NCI-H2081 (cell line): Measurements from ENCODE around the gene GID8.
A peak's percentile ranks its signal among the peaks of the same experiment; 100 is the strongest.

Source experiments
- DNase-seq, 2 experiments: peaks; one replicate each; lab custom pipeline; 2025; lab: John Stamatoyannopoulos, UW

The GID8 gene

DNA sequence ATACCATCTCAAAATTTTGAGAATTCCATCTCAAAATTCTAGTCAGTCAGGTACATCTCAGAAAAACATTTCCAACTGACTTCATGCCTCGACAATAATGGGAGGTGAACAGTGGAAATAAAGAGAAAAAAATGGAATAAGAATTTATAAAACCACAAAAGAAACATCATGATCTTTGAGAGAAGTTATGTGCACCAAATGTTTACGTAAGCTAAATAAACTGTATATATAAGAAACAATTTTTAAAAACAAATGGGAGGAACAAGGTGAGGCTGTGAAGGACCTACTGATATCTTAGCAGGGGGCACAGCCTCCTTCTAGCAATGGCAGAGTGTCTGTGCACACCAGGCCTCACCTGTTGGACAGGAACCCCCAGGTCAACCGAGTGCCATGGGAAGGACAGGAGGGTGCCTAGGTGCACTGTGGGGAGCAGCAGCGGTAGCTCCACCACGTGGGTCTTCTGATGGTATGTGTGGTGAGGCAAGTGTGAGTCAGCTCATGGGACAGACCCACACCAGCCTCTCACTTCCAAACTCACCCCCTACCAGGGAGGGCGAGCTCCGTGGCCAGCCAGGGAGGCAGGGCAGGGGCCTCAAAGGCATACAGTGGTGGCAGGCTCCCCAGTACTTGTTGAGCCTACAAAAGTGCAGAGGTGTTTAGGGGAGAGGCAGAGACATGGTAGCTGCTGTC lies 34.9 kb upstream of the GID8 start:
- DNase-seq, result no peak

DNA sequence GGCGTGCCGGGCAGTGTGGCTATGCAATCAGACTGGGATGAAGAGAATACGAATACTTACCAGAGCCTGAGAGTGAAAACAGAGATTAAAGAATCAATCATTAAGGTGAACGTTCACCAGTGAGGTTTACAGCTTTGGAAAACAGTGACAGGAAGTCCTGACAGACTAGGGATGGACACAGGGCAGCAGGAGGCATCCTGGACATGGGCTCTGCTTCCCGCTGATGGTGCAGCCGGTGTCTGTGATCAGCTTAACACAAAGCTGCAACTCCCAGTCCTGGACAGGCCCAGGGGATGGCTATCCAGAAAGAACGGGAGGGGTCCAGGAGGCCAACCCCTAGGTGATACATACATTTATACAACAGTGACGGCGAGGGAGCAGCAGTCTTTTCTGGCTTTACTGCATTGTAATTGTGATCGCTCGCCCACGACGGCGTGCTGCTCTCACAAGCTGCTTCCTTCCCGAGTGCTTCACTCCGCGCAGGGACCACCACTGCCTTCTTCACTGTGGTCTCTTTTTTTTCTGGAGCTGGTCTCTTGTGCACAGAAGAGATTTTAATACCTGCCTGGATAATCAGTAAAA lies 32.3 kb upstream of the GID8 start:
- no peak for DNase-seq

DNA sequence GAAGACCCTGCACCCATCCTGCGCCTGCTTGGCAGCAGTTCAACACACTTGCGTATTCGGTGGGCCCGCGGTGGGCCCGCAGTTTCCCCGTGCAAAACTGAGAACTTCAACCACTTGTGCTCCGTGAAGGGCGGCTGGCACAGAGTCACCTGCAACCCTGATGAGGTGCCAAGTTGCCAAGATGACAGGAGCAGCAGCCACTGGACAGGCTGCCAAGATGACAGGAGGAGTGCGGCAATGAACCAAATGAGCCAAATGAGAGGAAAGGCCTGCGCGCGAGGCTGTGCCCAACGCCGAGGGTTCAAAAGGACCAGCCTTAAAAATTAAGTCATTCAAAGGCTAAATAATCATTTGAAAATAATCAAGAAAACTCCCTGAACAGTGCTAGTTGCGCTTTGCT lies 31.7 kb upstream of the GID8 start:
- no peak for DNase-seq

DNA sequence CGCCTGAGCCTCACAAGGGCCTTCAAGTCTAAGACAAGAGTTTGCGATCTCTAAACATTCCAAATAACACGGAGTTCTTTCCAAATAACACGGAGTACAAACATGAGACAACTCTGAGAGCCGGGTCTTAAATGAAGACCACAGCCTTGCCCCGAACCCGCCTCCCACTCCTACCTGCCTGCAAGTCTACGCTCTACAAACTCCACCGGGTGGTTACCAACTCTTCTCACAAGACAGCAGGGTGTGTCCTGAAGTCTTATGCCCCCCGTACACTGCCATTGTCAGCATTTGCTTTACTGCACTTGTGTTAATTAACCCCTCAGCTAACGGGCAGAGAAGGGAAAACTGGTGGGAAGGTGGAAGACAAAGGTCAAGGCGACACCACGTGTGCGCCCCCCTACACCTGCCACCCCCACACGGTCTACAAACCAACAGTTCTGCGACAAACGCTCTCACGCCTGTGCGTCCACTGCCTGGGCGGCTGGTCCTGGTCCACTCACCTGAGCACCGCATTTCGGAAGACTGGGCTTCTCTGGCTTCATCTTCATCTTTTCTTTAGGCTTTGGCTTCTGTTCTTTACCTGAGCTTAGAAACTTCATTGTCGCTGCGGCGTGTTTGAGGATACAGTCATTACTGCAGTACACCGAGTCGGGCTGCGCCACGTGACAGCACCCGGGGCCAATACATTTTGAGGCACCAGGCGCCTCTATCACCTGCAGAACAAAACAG lies 31.1 kb upstream of the GID8 start:
- DNase-seq, result no peak

DNA sequence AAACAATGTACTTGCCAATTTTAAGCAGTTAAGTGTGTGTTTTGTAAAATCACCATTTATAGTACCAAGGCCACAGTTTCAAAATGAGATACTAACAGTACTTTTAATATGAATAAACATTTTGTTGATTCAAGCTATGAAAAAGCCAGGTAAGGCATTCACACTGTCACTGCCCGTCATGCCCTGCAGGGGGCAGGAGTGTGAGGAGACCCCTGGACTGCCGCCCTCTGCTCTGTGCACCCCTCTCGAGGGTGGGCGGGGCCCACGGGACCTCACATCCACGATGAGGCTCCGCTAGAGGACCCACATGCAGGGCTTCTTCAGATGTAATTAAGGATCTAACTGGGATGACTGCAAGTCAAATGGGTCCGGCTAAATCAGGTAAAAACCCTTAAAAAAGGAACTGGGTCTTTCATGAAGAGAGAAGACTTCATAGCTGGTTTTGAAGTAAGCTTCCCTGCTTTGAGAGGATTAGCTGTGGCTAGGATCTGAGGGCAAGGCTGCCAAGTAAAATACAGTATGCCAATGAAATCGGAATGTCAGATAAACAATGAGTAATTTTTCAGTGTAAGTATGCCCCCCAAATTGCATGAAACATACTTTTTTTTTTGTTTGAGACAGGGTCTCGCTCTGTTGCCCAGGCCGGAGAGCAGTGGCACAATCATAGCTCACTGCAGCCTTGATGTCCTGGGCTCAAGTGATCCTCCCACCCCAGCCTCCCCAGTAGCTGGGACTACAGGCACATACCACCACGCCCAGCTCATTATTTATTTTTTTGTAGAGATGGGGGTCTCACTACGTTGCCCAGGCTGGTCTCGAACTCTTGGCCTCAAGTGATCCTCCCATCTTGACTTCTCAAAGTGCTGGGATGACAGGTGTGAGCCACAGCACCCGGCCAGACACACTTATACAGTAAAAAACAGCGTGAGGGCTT lies 30.3 kb upstream of the GID8 start:
- DNase-seq, result no peak

DNA sequence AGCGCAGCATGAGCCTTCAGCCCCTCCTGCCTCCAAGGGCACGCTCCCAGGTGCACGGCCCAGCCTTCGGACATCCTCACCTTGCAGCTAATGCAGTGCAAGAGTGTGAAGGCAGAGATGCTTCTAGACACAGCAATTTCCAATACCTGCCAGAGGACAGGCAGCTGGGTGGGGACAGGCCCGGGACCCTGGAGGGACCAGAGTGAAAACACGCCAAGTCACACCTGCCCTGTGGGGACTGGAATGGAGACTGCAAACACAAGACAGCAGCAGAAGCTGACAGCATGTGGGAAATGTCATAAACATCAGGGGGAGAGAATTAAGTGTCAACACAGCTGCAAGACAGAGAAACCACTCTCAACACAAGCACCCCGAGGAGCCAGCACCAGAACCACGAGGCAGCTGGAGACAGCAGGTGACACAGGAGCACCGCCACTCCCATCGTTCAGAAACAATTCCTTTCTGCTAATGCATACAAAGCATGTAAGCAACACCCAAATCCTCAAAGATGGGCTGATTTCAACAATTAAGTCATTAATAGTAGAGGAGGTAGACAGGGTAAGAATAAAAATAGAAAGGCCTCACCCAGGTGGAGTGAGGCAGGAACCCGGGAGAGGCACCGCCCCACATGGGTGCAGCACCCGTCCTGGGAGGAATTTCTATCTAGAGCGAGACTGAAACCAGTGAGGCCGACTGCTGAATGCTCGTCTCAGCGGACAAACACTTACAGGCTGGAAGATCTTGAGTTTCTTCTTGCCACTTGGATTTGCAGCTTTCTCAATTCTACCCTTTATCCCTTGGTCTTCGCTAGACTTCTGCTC lies 28.8 kb upstream of the GID8 start:
- peak; percentile 74 to 89 for DNase-seq

DNA sequence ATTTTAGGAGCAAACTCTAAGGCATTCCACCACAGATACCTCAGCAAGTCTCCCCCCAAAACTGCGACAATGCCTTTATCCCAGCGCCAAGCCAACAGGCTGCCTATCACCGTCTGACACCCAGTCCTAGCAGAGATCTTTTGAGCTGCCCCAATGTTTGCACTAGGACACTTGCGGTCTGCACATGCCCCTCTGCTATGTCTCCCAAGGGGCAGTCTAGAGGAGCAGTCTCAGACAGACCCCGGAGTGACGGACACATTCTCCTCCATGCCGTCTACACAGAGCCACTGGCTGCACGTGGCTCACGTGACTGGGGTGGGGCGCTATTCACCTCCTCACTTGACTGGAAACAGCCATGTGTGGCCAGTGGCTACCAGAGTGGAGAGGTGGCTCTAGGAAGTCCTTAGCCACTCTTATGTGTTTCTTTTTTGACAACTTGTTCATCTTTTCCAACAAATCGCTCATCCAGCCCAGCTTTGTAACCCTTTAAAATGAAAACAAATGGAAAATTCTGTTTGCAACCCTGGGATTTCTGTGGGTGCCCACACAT lies 27.7 kb upstream of the GID8 start:
- DNase-seq, result no peak

DNA sequence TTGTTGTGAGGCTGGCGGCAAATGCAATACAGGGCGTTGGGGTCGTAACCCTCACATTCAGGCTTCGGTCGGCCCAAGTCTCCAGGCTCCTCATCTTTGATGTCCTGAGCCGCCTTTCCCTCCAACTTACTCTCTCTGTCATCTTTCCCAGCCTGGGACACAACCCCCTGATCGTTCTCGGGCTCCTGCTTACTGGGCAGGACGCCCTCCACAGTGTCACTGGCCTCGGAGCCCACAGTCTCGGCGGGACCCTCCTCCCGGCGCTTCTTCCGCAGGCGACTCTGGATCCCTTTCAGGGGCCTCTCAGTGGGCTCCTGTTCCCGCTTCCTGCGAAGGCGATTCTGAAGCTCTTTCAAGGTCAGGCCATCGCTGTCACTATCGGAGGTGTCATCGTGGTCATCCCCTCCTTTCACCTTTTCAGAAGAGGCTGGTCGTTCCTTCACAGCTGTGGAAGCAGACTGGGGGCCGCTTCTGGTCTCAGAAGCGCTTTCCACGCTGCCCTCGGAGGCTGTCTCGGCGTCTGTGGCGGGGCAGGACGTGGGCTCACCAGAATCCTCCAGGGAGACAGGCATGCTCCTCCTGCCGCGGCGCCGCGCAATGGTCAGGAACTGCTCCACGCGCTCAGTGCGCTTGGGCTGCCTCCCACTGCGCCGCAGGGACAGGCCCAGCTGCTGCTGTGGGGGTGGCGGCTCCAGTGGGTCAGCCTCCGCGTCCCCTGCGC lies 27.0 kb upstream of the GID8 start:
- no peak for DNase-seq

DNA sequence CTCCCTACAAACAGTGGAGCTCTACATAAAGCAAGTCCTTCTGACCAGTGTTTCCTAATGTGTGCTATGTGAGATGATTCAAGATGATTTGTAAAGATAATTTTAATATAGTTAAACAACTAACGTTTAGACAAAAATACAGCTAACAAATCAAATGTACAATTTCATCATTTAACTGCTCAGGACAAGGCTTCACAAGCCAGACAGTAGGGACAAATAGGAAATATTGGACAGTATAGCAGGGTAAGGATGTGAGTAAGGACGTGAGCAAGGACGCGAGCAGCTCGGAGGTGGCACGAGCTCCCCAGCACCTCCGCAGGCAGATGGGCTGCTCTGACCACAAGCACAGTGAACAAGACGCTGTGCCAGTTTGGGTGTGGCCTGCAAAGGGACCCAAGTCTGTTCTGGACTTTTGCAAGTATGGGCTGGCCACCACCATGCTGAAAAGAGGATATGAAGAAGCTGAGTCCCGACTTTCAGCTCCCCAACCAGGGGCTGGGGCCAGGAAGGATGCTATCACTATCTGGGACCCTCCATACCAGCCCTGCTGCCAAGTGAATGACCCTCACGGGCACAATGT lies 26.2 kb upstream of the GID8 start:
- DNase-seq, result no peak

DNA sequence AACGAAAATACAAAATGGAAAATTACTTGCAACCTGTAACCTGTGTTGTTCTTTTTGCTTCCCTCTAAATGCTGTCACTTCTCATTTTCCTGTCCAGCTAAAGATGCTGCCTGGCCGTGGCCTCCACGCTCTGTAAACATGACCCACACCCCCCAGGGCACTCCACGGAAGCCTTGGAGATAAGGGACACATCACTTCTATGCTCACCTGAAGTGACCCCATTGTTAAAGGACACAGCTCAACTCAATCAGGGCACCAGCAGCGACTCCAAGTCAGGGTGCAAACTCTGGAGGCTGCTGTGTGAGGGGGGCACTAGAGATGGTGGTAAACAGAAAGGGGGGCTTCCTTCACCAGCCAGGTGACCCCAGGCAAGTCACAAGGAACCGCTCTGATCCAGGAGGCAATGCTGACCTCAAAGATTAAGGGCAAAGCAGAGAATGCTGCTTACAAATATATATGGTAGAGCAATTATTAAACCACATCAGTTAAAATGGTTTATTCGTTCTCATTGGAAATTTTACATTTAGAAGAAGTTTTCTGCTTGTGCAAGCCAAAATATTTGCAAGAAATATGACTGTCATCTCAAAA lies 24.8 kb upstream of the GID8 start:
- DNase-seq, result no peak

DNA sequence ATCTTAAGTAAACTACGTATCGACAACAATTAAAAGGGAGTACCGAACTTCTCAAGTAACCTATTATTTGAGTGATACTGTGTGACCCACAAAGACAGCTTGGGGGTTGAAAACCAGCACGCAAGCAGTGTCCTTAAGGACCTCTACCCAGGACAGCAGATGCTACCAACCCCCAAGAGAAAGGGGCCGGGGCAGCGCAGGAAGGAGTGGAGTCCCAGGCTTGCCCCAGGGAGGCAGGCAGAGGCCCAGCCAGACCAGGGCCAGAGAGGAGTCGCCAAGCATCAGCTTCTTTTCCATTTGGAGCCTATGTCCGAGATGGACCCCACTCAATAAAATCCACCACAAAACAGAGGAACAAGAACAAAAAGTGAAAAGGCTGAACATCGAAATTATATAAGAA lies 23.5 kb upstream of the GID8 start:
- DNase-seq, result no peak

DNA sequence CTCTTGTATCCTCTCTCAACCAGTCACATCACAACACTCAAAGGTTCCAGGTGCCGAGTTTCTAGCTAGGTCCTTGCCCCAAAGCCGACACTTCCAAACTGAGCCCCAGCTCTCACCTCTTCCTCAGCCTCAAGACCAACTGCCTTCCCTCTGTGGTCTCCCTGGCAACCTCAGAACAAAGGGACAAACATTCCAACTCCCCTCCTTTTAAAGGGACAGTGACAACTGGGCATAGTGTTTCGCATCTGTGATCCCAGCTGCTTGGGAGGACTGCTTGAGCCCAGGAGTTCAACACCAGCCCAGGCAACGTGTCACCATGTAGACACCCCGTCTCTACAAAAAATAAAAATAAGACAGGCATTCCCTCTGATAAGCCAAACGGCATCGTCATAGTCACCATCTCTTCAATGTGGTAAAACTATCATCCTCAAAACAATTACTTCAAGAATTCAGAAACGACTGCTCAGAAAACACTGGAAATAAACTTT lies 22.9 kb upstream of the GID8 start:
- DNase-seq, result peak in 1 of 2 experiments; percentile 41

DNA sequence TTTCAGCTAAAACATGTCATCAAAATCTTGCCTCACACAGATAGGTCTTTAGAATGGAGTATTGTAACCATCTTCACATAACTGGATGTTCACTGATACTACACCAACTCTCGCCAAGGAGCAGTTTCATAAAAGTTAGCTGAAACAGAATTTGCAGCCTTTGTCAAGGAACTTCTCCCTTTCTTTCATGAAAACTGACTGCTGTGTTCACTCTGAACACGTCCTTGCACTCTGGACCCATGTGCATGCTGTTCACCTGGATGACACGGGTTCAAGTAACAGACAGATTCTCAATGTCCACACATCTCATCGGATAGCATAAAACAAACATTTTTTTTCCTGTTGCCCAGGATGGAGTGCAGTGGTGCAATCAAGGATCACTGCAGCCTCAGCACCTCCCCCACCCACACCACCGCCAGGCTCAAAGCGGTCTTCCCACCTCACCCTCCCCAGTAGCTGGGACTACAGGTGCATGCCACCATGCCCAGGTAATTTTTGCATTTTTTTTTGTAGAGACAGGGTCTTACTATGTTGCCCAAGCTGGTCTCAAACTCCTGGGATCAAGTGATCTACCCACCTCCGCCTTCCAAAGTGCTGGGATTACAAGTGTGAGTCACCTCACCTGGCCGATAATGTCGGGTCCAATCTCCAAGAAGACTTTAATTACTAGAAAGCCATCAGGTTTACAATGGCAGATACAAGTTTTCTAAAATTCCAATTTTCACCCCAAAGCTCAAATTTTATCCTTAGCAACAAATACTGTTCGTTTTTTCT lies 21.1 kb upstream of the GID8 start:
- no peak for DNase-seq

DNA sequence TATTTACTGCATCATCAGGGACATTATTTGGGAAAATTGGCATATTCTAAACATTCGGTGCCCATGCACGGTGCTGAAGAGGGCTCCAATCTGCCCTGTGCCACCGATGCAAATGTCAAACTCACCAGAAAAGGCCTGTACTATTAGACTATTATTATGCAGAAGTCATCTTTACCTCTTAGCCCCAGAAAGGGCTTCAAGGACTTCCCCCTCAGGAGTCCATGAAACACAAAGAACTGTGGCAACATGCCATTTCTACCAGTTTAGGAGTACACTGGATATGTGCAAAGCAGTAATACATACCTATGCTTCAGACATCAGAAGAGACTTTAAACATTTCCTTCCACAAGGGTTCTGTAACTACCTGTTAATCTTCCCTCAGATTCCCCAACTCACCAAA lies 20.2 kb upstream of the GID8 start:
- DNase-seq, result no peak

DNA sequence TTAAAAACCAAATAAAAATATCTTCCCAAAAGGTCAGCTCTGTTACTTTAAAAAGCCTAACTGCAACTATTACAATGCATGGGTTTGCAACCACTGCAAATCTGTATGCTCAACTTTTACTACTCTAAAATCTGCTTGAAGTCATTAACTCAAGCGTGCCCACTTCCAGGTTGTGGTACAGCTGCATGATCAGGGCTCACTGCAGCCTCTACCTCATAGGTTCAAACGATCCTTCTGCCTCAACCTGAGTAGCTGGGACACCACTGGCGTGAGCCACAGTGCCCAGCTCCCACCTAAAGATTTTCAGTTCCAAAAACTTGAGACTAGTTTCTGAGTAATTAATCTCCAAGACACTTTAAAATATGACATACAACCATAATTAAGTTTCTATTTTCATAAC lies 19.8 kb upstream of the GID8 start:
- DNase-seq, result no peak

DNA sequence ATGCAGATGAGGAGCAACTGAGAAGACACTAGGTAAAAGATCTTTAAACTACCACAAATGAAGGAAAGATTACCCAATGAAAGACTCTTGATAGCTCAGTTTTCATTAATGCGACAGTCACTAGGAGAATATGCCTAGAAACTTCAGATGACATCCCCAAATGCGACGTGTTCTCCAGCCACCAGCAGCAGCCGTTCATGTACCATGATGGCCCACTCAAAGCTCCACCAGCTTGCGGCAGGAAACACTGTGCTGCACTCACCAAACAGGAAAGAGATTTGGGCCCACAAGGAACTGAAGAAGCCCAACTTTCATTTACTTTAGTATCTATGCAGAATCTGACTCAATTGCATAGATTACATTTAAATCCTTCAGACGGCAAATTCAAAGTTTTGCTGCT lies 19.1 kb upstream of the GID8 start:
- DNase-seq, result no peak

DNA sequence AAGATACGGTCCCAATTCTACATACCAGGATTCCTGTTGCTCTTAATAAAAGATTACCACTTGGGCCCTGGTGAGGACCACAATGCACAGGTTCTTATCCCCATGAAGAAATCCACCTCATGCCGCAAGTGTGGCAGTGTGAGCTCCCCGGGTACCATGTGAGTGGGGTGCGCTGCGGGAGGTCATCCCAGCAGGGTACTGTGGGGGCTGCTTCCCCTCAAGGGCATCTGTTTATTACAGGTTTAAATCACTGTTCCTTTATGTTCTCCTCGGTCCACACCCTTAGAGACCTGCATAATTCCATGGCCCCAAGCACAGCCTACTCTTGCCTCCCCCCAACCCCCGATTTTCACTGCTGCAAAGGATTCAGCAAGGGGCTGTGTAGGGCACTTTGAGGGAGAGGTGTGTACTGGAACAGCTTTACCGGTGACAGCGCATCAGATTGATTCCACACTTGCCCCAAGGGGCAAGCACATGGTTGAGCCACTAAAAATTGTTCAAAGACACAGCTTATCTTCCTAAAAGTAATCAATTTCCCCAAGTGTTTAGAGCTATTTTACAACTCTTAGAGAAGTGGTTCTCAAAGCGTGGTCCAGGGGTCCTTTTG lies 17.8 kb upstream of the GID8 start:
- DNase-seq, result no peak

DNA sequence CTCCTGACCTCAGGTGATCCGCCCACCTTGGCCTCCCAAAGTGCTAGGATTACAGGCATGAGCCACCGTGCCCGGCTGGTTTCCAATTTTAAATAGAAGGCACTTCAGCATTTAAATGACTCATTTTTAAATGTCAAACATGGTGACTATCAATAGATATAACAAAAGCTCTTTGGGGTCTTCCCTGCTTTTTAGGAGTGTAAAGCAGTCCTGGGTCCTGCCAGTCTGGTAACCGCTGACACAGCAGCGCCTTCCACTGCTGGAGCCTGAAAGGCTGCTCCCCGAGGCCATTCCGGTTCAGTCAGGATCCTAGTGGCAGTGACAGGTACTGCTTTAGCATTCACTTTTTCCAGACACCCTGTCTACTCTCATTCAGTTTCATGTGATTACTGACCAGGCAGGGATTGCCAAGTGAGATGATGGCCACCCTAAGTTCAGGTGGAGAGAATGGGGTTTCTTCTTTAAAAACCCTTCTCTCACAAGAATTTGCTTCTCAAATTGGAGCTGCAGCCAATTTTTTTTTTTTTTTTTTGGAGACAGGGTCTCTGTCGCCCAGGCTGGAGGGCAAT lies 16.7 kb upstream of the GID8 start:
- DNase-seq, result peak; percentile 34 to 55
